HPDE6-E6E7 (cell line): Measurements from ENCODE around the gene USF1.
"Not testable (repeated sequence)": the region's sequence is repeated elsewhere in the genome, so short reads cannot be mapped to it uniquely, and the experiment has no call there.

Experiments
- DNase-seq: peaks from one replicate; pipeline ENCODE4 v3.0.0; 2011; ENCODE audit warnings: missing footprints; ENCODE audit errors: extremely low spot score

The USF1 gene

DNA sequence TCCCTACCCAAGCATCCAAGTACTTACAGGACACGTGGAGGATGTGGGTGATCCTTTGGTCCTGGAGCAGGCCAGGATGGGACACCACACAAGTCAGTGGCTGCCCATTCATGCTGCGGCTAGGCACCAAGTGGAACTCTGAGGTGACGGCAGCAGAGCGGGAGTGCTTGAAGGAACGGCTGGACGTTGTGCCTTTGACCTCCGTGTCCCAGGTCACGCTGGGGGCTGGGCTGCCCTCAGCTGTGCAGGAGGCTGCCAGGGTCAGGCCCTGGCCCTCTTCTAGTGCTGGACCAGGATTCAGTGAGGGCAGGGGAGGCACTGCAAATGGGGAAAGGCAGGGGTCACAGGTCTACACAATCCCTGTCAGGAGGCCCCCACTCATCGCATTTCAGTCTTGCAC lies 31.6 kb upstream of the USF1 start:
- no peak for DNase-seq

DNA sequence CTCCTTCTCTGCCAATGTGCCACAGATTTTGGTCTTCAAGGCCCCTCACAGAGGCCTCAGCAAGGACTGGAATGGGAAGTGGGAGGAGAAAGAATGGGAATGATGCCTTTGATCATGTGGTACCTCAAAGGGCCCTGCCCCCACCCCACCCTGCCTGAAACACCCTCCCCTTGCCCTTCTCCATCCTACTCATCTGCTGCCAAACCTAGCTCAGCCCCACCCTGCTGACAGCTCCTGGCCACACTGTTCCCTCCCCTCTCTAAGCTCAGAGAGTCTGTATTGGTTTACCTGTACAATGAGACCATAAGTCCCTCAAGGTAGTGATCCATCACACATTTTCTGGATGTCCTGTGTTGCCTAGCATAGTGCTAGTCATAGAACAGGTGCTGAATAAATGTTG lies 30.6 kb upstream of the USF1 start:
- no peak for DNase-seq

GRCh38 chr1:161074676-161075368 lies 29.0 kb upstream of the USF1 start:
- DNase-seq: peak; percentile 99

DNA sequence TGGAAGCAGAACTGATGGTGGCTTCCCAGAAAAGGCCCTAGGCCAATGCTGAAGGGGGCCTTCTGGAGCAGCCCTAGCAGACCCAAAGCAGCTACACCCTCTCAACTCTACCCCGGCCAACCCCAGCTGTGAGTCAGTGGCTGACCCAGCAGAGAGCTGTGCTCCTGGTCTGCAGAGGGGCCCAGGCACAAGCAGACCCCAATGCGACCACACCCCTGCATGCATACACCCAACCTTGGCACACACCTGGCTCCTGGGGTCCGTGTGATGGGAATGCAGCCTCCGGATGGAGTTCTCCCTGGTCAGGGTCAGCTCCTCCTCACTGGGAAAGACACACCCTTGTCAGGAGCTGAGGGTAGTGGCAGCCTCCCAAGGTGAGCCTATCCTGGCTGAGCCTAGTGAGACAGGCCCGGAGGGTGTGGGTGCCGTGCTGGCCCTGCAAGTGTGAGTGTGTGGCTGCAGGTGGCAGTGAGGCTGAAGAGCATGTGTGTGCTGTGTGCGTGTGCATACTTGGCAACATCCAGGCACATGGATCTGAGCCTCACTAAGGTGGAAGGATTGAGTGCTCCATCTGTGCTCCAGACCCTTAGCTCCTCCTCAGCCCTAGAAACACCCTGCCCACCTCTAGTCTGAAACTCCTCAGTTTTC lies 27.8 kb upstream of the USF1 start:
- DNase-seq: peak; percentile 85

GRCh38 chr1:161072751-161073449 lies 27.1 kb upstream of the USF1 start:
- no peak for DNase-seq

- DNase-seq: peak; percentile 48
These were observed 26.2 kb upstream of the USF1 start for GRCh38 chr1:161071886-161072371.

DNA sequence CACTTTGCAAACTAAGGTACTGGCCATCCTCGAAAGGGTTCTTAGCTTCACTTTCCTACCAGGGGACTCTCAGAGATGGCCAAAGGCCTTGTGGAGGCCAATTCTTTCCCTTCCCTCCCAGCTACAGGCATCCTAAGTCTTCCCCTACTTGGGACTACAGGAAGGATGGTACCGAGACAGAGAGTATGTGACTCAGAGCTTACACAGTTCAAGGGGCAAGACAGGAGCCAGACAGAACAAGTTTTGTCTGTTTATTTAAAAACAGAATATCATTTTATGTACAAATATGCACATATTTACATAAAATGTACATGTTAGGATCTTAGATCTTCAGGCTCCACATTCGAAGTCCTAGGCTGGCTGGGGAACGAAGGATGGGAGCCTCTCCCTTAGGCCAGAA lies 25.0 kb upstream of the USF1 start:
- no peak for DNase-seq

- no peak for DNase-seq
These were observed 24.0 kb upstream of the USF1 start, which contains the start of gene ARHGAP30 for GRCh38 chr1:161069731-161070270. Gene ARHGAP30 (minus strand): TSS chr1:161069891. CDS start chr1:161069624, 267 bp downstream.

GRCh38 chr1:161069241-161069640 lies 23.5 kb upstream of the USF1 start:
- DNase-seq: no peak

DNA sequence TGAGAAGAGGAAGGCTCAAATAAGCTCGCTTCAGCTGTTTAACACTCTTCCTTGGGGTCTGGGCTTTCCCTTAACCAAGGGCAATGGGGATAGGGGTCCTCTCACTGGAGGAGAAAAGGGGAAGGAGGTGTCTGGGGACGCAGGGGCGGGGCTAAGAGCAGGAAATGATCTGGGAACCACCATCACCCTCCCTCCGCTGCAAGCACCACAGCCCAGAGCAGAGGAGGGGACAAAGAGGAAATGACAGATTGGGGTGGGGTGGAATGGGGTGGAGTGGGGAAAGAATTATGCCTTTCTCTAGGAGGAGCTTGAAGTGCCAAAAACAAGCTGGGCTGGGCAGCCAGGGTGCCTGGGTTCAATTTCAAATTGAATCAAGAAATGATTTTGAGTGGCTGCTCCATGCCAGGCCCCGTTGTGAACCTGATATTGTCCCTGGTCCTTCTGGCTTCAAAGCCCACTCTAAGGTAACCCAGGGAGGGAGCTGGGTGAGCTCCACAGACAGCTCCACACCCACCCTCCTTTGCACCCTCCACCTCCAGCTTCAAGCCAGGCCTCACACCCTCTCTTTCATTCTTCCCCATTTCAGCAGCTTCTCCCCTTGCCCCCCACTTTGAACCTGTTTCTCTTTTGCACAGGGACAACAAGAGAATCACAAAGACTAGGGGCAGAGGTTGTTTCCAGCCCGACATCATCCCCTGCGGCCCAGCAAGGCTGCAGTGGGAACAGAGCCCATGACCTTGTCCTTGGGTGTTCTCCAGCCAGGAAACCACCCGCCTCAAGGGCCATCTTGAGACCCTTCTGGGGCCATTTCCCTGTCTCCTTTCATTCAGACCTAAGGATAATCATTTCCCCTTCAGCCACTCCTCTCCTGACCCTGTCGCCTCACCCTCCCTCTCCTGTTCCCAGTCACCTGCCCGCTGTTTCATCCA lies 22.8 kb upstream of the USF1 start:
- no peak for DNase-seq

GRCh38 chr1:161066694-161067093 lies 20.9 kb upstream of the USF1 start:
- DNase-seq: no peak

GRCh38 chr1:161065681-161066080 lies 19.9 kb upstream of the USF1 start:
- not testable (repeated sequence) for DNase-seq

DNA sequence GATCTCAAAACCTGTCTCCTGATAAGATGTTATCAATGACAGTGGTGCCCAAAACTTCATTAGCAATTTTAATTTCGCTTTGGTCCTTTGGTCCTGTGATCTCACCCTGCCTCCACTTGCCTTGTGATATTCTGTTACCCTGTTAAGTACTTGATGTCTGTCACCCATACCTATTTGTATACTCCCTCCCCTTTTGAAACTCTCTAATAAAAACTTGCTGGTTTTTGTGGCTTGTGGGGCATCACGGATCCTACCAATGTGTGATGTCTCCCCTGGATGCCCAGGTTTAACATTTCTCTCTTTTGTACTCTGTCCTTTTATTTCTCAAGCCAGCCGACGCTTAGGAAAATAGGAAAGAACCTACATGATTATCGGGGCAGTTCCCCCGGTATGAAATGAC lies 18.2 kb upstream of the USF1 start:
- DNase-seq: not testable (repeated sequence)

- no peak for DNase-seq
These were observed 15.6 kb upstream of the USF1 start for GRCh38 chr1:161061419-161061818.

DNA sequence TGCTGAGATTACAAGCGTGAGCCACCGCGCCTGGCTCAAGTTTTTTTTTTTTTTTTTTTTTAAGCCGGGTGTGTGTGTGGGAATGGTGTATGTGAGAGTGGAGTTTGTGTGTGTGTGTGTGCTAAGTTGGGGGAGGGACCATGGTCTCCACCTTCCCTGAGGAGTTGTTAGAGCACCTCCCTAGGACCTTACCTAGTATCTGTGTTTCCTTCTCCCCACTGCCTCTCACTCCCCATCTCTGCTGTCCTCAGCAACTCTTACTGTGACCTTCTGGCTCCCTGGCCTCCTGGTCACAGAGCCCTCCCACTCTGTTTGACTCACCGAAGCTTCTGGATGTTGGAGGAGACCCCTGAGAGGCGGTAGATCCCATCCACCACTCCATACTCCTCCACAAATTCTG lies 13.5 kb upstream of the USF1 start:
- DNase-seq: no peak

GRCh38 chr1:161054805-161055204 lies 9.0 kb upstream of the USF1 start:
- DNase-seq: no peak

DNA sequence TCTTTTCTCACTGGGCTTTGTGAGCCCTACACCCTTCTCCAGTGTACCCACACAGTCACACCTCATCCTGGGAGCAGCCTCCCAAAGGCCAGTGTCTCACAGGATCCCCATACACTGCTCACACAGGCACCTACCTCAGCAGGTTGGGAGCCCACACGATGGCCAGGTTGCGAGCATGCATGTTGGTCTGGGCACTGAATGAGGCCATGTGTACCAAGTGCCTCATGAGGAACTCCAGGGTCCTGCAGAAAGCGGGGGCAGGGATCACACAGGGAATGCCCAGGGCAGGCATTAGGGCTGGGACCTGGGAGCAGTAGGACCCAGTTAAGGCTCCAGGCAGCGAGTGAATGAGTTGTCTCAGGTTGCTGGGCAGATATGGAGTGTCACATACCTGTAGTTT lies 8.5 kb upstream of the USF1 start:
- DNase-seq: no peak

- no peak for DNase-seq
These were observed 7.1 kb upstream of the USF1 start for GRCh38 chr1:161052899-161053298.

- no peak for DNase-seq
These were observed 5.4 kb upstream of the USF1 start for GRCh38 chr1:161051219-161051618.

DNA sequence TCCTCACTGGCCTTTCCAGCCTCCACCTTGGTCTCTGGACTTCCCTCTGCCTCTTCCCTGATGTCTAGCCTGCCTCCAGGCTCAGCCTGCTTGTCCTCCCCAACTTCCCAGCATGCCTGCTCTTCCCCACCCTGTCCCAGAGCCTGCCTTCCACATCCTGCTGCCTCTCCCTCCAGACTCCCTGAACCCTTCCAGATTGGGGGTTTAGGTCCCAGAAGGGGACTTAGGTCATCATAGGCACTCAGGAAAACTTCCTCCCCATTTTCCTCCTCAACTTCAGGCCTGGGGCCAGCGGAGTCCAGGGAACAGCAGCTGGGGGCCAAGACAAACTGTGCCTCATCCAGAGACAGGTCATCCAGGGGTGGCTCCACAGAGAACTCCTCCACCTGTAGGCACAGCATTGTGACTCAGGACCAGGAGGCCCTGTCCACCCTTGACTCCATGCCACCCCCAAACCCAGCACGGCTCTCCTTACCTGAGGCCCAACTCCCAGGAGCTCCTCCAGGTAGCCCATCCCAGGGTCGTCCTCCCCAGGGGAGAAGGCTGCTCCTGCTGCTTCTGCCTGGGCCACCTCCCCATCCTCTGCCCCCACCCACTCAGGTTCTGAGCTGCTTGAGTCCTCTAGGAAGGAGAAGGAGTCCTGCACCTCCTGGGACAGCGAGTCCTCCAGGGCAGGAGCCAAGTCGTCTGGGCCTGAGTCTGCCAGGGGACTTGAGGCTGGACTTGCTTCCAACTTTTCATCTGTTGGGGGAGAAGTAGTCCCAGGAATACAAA lies 3.4 kb upstream of the USF1 start:
- no peak for DNase-seq
